ENCODE data around the gene AIDA. TPM values are rescaled to one million over a fixed set of nuclear protein-coding genes. Genes with fewer than 3 reads are reported as not detected.

Gene AIDA
- polyA plus RNA-seq, 1 of the 3 experiments (the other 2 are of a cell fraction) = 20.8 TPM

GRCh38 chr1:222754366-222755139 is 42.3 kb upstream of the AIDA start:
- TF ChIP-seq ZBTB33 (IDR thresholded peaks at IDR 0.05; ENCODE audit: borderline replicate concordance, low read depth) = no peak
- TF ChIP-seq NFIC (IDR thresholded peaks at IDR 0.05; ENCODE audit: borderline replicate concordance) = peak; percentile 46; the same call in 1 of the 2 replicates
- peak; percentile 22; the same call in 1 of the 2 replicates for TF ChIP-seq JUND (IDR thresholded peaks at IDR 0.05)
- peak; percentile 52; the same call in 1 of the 2 replicates for TF ChIP-seq FOSL2 (IDR thresholded peaks at IDR 0.05; ENCODE audit: borderline replicate concordance, low read depth)
- no peak for TF ChIP-seq EZH2phosphoT487 (IDR thresholded peaks at IDR 0.05; ENCODE audit: borderline replicate concordance, low read depth)
- CTCF ChIA-PET = interaction anchor here (1.1 to 1.3 kb wide), 2 partner anchors 23 to 335 kb away, joined by 5 read pairs; no protein-coding TSS in a partner anchor
- Histone ChIP-seq H3K79me2 (ENCODE audit: insufficient read depth) (no peaks in the 10 kb centered on the region), H2AFZ (ENCODE audit: low read depth) (0 out of 2 replicates have a peak overlapping the region, but pooled peaks have one; percentile 14), H3K4me1 (ENCODE audit: control insufficient read depth in 1 of 2, insufficient read depth in 2 of 2, low read depth in 1 of 2, low read length in 1 of 2) (peaks cover 0 to 3% of the 10 kb centered on the region in 2 experiments; a peak in 1 of 4 replicates), H3K4me2 (0 out of 2 replicates have a peak overlapping the region, but pooled peaks have one; percentile 0), H3K36me3 (replicated peaks in 1 of 2; ENCODE audit: control insufficient read depth in 1 of 2, insufficient read depth in 2 of 2, low read length in 1 of 2) (no peaks in the 10 kb centered on the region), H3F3A (replicated peaks; ENCODE audit: insufficient read depth) (peaks cover 7% of the 10 kb centered on the region), H3K9me3 (no peaks in the 10 kb centered on the region), H3K9ac (no peak overlapping the region), H3K27me3 (ENCODE audit: insufficient read depth) (no peaks in the 10 kb centered on the region), H3K9me2 (no peaks in the 10 kb centered on the region), H3K4me3 (ENCODE audit: low read depth in 2 of 2, low read length in 1 of 2) (no peak overlapping the region), H3K27ac (ENCODE audit: low read depth in 2 of 2, low read length in 1 of 2) (peak overlapping the region in 1 of 2 experiments; percentile 15; a peak in 1 of 4 replicates), H4K20me1 (ENCODE audit: insufficient read depth) (no peaks in the 10 kb centered on the region)
- no peak for DNase-seq
- 66% methylated on average over 10 of the region's 10 CpGs for WGBS (ENCODE audit: low lambda C conversion rate)
- POLR2A ChIA-PET = no interaction called here

- Histone ChIP-seq H2AFZ (ENCODE audit: low read depth) (no peak overlapping the region), H3K9ac (no peak overlapping the region), H3K4me1 (ENCODE audit: control insufficient read depth in 1 of 2, insufficient read depth in 2 of 2, low read depth in 1 of 2, low read length in 1 of 2) (peaks cover 0 to 3% of the 10 kb centered on the region in 2 experiments; a peak in 1 of 4 replicates), H3F3A (replicated peaks; ENCODE audit: insufficient read depth) (peaks cover 7% of the 10 kb centered on the region), H3K27ac (ENCODE audit: low read depth in 2 of 2, low read length in 1 of 2) (no peak overlapping the region), H4K20me1 (ENCODE audit: insufficient read depth) (no peaks in the 10 kb centered on the region), H3K4me2 (no peak overlapping the region), H3K79me2 (ENCODE audit: insufficient read depth) (no peaks in the 10 kb centered on the region), H3K4me3 (ENCODE audit: low read depth in 2 of 2, low read length in 1 of 2) (no peak overlapping the region), H3K36me3 (replicated peaks in 1 of 2; ENCODE audit: control insufficient read depth in 1 of 2, insufficient read depth in 2 of 2, low read length in 1 of 2) (no peaks in the 10 kb centered on the region), H3K27me3 (ENCODE audit: insufficient read depth) (no peaks in the 10 kb centered on the region), H3K9me2 (no peaks in the 10 kb centered on the region), H3K9me3 (no peaks in the 10 kb centered on the region)
- TF ChIP-seq GABPA (IDR thresholded peaks at IDR 0.05; ENCODE audit: low read depth) (no peak), CHD2 (IDR thresholded peaks at IDR 0.05; ENCODE audit: low read length, partially characterized antibody) (no peak), POLR2AphosphoS5 (IDR thresholded peaks at IDR 0.05; ENCODE audit: low read depth, low read length) (no peak), RAD21 (IDR thresholded peaks at IDR 0.05; ENCODE audit: low read length) (no peak), GATA2 (CRISPR knock-in tag; IDR thresholded peaks at IDR 0.05) (no peak), MEF2A (IDR thresholded peaks at IDR 0.05; ENCODE audit: borderline replicate concordance, low read depth) (no peak), TEAD4 (IDR thresholded peaks at IDR 0.05; ENCODE audit: borderline replicate concordance, insufficient read depth) (no peak), RXRA (IDR thresholded peaks at IDR 0.05; ENCODE audit: borderline replicate concordance, low read depth) (no peak), EZH2phosphoT487 (IDR thresholded peaks at IDR 0.05; ENCODE audit: borderline replicate concordance, low read depth) (no peak), JUND (IDR thresholded peaks at IDR 0.05) (no peak), USF1 (IDR thresholded peaks at IDR 0.05; ENCODE audit: borderline replicate concordance, low read depth) (no peak), NFIC (IDR thresholded peaks at IDR 0.05; ENCODE audit: borderline replicate concordance) (no peak), USF2 (IDR thresholded peaks at IDR 0.05; ENCODE audit: borderline replicate concordance, low read depth, low read length) (no peak), FOXM1 (IDR thresholded peaks at IDR 0.05; ENCODE audit: low read depth) (no peak), RCOR1 (IDR thresholded peaks at IDR 0.05; ENCODE audit: low read length) (no peak)
- POLR2A ChIA-PET = no interaction called here
- no peak for DNase-seq
- WGBS (ENCODE audit: low lambda C conversion rate) = 49% methylated on average over 3 of the region's 3 CpGs
- CTCF ChIA-PET = interaction anchor here (0.8 to 2.6 kb wide), 6 partner anchors 11 to 382 kb away, joined by 3 to 11 read pairs (median 7); no protein-coding TSS in a partner anchor
These were observed 39.0 kb upstream of the AIDA start for GRCh38 chr1:222751255-222751654.
